ENCODE measurements around the gene CD80. TPM values are rescaled to one million over a fixed set of nuclear protein-coding genes. Genes with fewer than 3 reads are reported as not detected.

CD80 gene
- total RNA-seq, 3 donors from 2014 or later (not counting 1 experiment from before 2014, with no cell fraction given) = 0.40 to 1.1 TPM; not detected in 1

GRCh38 chr3:119510690-119511089 is 48.7 kb downstream of the CD80 start:
- H3K4me3 ChIP-seq (ENCODE audit: low read length) = no peak overlapping the region
- TF ChIP-seq, protein P1, sequence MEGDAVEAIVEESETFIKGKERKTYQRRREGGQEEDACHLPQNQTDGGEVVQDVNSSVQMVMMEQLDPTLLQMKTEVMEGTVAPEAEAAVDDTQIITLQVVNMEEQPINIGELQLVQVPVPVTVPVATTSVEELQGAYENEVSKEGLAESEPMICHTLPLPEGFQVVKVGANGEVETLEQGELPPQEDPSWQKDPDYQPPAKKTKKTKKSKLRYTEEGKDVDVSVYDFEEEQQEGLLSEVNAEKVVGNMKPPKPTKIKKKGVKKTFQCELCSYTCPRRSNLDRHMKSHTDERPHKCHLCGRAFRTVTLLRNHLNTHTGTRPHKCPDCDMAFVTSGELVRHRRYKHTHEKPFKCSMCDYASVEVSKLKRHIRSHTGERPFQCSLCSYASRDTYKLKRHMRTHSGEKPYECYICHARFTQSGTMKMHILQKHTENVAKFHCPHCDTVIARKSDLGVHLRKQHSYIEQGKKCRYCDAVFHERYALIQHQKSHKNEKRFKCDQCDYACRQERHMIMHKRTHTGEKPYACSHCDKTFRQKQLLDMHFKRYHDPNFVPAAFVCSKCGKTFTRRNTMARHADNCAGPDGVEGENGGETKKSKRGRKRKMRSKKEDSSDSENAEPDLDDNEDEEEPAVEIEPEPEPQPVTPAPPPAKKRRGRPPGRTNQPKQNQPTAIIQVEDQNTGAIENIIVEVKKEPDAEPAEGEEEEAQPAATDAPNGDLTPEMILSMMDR (IDR thresholded peaks at IDR 0.05) = no peak
- no peak overlapping the region for H3K27ac ChIP-seq (ENCODE audit: low read length)
- Mint-ChIP-seq H3K27ac (no peak overlapping the region), H3K9me3 (no peaks in the 10 kb centered on the region), H3K4me1 (peaks cover 22 to 23% of the 10 kb centered on the region in 2 donors), H3K4me3 (no peak overlapping the region), H3K36me3 (peaks cover 6% of the 10 kb centered on the region), H3K27me3 (ENCODE audit: low read depth in 2 of 2) (no peaks in the 10 kb centered on the region)
- intact Hi-C loops (cut with micrococcal nuclease) = no loop called here
- DNase-seq (no peak), ATAC-seq (no peak)
- no peaks in the 10 kb centered on the region for H3K27me3 ChIP-seq (ENCODE audit: control insufficient read depth, insufficient read depth, low read length)
- peaks cover 9% of the 10 kb centered on the region for H3K4me1 ChIP-seq (ENCODE audit: control insufficient read depth, insufficient read depth, low read length)
- no peaks in the 10 kb centered on the region for H3K9me3 ChIP-seq (ENCODE audit: control insufficient read depth, insufficient read depth, low read length)
- H3K36me3 ChIP-seq (ENCODE audit: control insufficient read depth, insufficient read depth, low read length) = peaks cover 38% of the 10 kb centered on the region

DNA sequence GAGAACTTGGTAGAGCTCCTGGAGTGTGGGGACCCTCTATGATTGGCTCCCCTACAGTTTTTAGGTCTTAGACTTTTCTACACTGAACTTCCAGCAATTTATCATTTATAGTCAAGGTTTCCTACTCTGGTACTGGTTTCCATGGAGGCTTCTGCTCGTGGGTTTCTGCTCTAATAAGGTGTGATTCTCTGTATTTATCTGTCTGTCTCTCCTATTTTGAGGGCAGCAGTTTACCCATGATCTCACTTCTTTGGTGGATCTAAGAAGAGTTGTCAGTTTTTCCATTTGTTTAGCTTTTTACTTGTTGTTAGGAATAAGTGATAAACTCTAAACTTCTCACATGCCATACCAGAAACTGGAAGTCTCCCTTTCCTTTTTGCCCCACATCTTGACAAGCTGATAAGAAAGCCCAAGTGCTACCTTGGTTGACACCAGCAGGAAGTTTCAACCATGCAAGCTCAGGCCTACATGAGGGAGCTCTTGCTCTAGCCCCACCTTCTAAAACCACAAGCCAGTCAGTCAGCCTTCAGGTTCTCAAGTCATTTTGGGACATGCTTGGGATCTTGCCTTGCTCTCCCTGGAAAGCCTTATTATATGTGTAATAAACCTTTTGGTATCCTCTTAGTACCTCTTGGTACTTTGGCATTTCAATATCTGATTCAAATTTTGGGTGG is 51.1 kb downstream of the CD80 start:
- peaks cover 22 to 29% of the 10 kb centered on the region in 2 donors for H3K4me1 Mint-ChIP-seq
- DNase-seq (peak in 1 of 2 donors; percentile 33), ATAC-seq (peak in 1 of 3 donors; percentile 60)
- H3K36me3 ChIP-seq (ENCODE audit: control insufficient read depth, insufficient read depth, low read length) = peaks cover 36% of the 10 kb centered on the region
- no peaks in the 10 kb centered on the region for H3K27me3 ChIP-seq (ENCODE audit: control insufficient read depth, insufficient read depth, low read length)
- no peak overlapping the region for H3K4me3 Mint-ChIP-seq
- H3K9me3 ChIP-seq (ENCODE audit: control insufficient read depth, insufficient read depth, low read length) = no peaks in the 10 kb centered on the region
- H3K27ac ChIP-seq (ENCODE audit: low read length) = peak overlapping the region; percentile 10
- 0% methylated on average over 1 of the region's 1 CpG for WGBS (ENCODE audit: insufficient coverage)
- no peaks in the 10 kb centered on the region for H3K27me3 Mint-ChIP-seq (ENCODE audit: low read depth in 2 of 2)
- peaks cover 9% of the 10 kb centered on the region for H3K4me1 ChIP-seq (ENCODE audit: control insufficient read depth, insufficient read depth, low read length)
- TF ChIP-seq, protein P1 (IDR thresholded peaks at IDR 0.05) = no peak
- no peaks in the 10 kb centered on the region for H3K9me3 Mint-ChIP-seq
- H3K27ac Mint-ChIP-seq = peak overlapping the region; percentile 36 to 83
- H3K36me3 Mint-ChIP-seq = no peaks in the 10 kb centered on the region
- no peak overlapping the region for H3K4me3 ChIP-seq (ENCODE audit: low read length)
- intact Hi-C loops (cut with micrococcal nuclease) = no loop called here

GRCh38 chr3:119507404-119507803 is 52.0 kb downstream of the CD80 start:
- H3K4me1 Mint-ChIP-seq = peaks cover 22 to 29% of the 10 kb centered on the region in 2 donors
- intact Hi-C loops (cut with micrococcal nuclease) = no loop called here
- TF ChIP-seq, protein P1 (IDR thresholded peaks at IDR 0.05) = no peak

DNA sequence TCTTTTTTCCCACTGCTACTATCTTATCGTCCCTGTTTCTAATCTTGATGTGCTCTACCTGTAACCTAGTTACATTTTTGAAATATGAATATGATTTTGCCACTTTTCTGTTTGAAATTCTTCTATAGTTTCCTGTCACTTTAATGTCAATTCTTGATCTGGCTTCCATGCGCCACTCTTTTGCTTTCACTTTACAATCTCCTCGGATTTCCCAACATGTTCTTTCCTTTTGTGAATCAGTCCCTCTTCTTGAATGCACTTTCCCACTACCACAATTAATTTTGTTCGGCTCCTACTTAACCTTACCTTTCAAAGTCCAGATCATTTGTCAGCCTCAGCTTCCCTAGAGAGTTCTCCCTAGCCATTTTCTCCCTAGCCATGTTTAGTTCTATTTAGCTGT is 52.8 kb downstream of the CD80 start:
- Mint-ChIP-seq H3K27ac (peak overlapping the region; percentile 36 to 83), H3K9me3 (no peaks in the 10 kb centered on the region), H3K4me3 (peak overlapping the region; percentile 56), H3K27me3 (ENCODE audit: low read depth in 2 of 2) (no peaks in the 10 kb centered on the region), H3K36me3 (no peaks in the 10 kb centered on the region), H3K4me1 (peaks cover 22 to 29% of the 10 kb centered on the region in 2 donors)
- TF ChIP-seq, protein P1 (IDR thresholded peaks at IDR 0.05) = no peak
- Histone ChIP-seq H3K27ac (ENCODE audit: low read length) (no peak overlapping the region), H3K9me3 (ENCODE audit: control insufficient read depth, insufficient read depth, low read length) (no peaks in the 10 kb centered on the region), H3K27me3 (ENCODE audit: control insufficient read depth, insufficient read depth, low read length) (no peaks in the 10 kb centered on the region), H3K4me3 (ENCODE audit: low read length) (no peak overlapping the region), H3K4me1 (ENCODE audit: control insufficient read depth, insufficient read depth, low read length) (peaks cover 9% of the 10 kb centered on the region), H3K36me3 (ENCODE audit: control insufficient read depth, insufficient read depth, low read length) (peaks cover 39% of the 10 kb centered on the region)
- WGBS (ENCODE audit: insufficient coverage) = 40% methylated on average over 4 of the region's 4 CpGs
- intact Hi-C loops (cut with micrococcal nuclease) = no loop called here
- DNase-seq (no peak), ATAC-seq (no peak)

More at GRCh38 chr3:119507404-119507803, 52.0 kb downstream of the CD80 start:
- DNase-seq (no peak), ATAC-seq (no peak)
- no CpG with 5 or more reads among the region's 2 CpGs for WGBS (ENCODE audit: insufficient coverage)
- peaks cover 40% of the 10 kb centered on the region for H3K36me3 ChIP-seq (ENCODE audit: control insufficient read depth, insufficient read depth, low read length)
- H3K4me1 ChIP-seq (ENCODE audit: control insufficient read depth, insufficient read depth, low read length) = peaks cover 9% of the 10 kb centered on the region
- no peak overlapping the region for H3K4me3 ChIP-seq (ENCODE audit: low read length)
- Mint-ChIP-seq H3K36me3 (no peaks in the 10 kb centered on the region), H3K9me3 (no peaks in the 10 kb centered on the region), H3K4me3 (peak overlapping the region; percentile 56), H3K27me3 (ENCODE audit: low read depth in 2 of 2) (no peaks in the 10 kb centered on the region), H3K27ac (peak overlapping the region; percentile 36 to 83)
- peak overlapping the region; percentile 10 for H3K27ac ChIP-seq (ENCODE audit: low read length)
- no peaks in the 10 kb centered on the region for H3K9me3 ChIP-seq (ENCODE audit: control insufficient read depth, insufficient read depth, low read length)
- no peaks in the 10 kb centered on the region for H3K27me3 ChIP-seq (ENCODE audit: control insufficient read depth, insufficient read depth, low read length)
